Measurements from ENCODE around the gene A1BG. TPM values are rescaled to one million over a fixed set of nuclear protein-coding genes. Genes with fewer than 3 reads are reported as not detected.

Gene A1BG
- total RNA-seq, 4 donors from 2014 or later, result 86.1 to 165 (median 97.6) TPM

DNA sequence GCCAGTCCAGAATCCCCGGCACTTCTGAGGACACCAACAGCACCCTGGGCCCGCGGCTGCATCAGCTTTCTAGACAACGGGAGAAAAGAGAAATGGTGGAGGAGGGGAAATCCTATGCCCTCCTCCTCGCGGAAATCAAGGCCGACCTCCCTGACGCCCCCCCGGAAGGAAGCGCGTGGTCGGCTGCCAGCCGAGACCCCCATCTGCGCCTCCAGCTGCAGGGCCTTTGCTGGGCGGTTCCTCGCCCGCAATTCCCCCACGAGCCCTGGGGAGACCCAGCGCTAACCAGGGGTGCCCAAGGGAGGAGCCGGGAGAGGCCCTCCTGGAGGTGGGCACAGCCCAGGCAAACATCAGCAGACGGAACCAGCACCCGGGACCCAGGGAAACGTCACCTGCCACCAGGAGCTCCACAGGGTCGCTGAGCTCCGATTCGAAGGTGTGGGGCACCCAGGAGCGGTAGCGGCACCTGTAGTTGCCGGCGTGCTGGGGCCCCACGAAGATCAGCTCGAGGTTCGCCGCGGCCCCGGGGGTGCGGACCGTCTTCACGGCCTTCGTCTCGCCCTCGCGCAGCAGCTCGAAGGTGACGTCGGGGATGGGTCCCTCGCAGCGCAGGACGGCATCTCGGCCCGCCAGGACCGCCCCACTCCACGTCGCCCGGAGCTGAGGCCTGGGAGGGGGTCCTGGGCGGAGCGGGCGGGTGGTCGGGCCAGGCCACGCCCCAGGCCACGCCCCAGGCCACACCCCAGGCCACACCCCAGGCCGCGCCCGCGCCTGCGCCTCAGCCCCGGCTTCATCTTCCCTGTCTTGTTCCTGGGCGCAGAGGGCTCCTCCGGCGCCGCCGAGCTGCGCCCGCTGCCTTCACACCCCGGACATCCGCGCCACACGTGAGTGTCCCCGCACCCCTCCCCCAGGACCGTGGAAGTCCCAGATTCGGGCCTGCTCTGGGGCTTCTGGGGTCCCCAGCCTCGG, 6.0 kb downstream of the A1BG start:
- Histone ChIP-seq H3K27ac (peak overlapping the region; percentile 59 to 99 (median 87)), H3K4me1 (peaks cover 0 to 42% (median 7%) of the 10 kb centered on the region in 4 donors), H3K9me3 (peaks cover 0 to 2% (median 0%) of the 10 kb centered on the region in 4 donors), H3K36me3 (peaks cover 0 to 22% (median 0%) of the 10 kb centered on the region in 3 donors), H3K4me3 (peak overlapping the region; percentile 41 to 89 (median 65)), H3K27me3 (peaks cover 0 to 4% of the 10 kb centered on the region in 2 donors)
- TF ChIP-seq, protein P1, sequence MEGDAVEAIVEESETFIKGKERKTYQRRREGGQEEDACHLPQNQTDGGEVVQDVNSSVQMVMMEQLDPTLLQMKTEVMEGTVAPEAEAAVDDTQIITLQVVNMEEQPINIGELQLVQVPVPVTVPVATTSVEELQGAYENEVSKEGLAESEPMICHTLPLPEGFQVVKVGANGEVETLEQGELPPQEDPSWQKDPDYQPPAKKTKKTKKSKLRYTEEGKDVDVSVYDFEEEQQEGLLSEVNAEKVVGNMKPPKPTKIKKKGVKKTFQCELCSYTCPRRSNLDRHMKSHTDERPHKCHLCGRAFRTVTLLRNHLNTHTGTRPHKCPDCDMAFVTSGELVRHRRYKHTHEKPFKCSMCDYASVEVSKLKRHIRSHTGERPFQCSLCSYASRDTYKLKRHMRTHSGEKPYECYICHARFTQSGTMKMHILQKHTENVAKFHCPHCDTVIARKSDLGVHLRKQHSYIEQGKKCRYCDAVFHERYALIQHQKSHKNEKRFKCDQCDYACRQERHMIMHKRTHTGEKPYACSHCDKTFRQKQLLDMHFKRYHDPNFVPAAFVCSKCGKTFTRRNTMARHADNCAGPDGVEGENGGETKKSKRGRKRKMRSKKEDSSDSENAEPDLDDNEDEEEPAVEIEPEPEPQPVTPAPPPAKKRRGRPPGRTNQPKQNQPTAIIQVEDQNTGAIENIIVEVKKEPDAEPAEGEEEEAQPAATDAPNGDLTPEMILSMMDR (IDR thresholded peaks at IDR 0.05), result no peak
- TF ChIP-seq EP300 (IDR thresholded peaks at IDR 0.05) (peak in 1 of 2 donors; percentile 69), POLR2A (IDR thresholded peaks at IDR 0.05) (peak; percentile 14 to 48)
- WGBS, 2 donors, result 1 to 2% methylated on average over 34 to 61 of the region's 82 CpGs
- DNase-seq (ENCODE audit: low spot score in 2 of 2), result peak; percentile 15 to 21

DNA sequence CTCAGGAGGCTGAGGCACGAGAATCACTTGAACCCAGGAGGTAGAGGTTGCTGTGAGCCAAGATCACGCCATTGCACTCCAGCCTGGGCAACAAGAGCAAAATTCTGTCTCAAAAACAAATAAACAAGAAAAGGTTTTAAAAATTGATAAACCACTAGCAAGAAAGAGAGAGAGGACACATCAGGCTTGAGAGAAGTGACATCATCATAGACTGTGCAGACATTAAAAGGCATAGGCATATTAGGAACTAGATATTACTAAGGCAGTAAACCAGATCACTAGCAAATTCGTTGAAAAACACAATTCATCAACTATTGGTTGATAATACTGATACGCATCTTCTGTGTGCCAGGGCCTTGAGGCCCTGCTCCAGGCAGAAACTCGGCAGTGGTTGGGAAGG, 7.7 kb downstream of the A1BG start:
- no peak for DNase-seq (ENCODE audit: low spot score in 2 of 2)
- Histone ChIP-seq H3K9me3 (peaks cover 0 to 2% (median 0%) of the 10 kb centered on the region in 4 donors), H3K4me3 (no peak overlapping the region), H3K27ac (no peak overlapping the region), H3K36me3 (peaks cover 0 to 29% (median 0%) of the 10 kb centered on the region in 3 donors), H3K4me1 (peaks cover 0 to 37% (median 6%) of the 10 kb centered on the region in 4 donors), H3K27me3 (peaks cover 0 to 4% of the 10 kb centered on the region in 2 donors)
- no peak for TF ChIP-seq POLR2A (IDR thresholded peaks at IDR 0.05)
- TF ChIP-seq, protein P1 (IDR thresholded peaks at IDR 0.05), result no peak
- TF ChIP-seq EP300 (IDR thresholded peaks at IDR 0.05), result no peak
- WGBS, 2 donors, result 75 to 76% methylated on average over 5 of the region's 5 CpGs

DNA sequence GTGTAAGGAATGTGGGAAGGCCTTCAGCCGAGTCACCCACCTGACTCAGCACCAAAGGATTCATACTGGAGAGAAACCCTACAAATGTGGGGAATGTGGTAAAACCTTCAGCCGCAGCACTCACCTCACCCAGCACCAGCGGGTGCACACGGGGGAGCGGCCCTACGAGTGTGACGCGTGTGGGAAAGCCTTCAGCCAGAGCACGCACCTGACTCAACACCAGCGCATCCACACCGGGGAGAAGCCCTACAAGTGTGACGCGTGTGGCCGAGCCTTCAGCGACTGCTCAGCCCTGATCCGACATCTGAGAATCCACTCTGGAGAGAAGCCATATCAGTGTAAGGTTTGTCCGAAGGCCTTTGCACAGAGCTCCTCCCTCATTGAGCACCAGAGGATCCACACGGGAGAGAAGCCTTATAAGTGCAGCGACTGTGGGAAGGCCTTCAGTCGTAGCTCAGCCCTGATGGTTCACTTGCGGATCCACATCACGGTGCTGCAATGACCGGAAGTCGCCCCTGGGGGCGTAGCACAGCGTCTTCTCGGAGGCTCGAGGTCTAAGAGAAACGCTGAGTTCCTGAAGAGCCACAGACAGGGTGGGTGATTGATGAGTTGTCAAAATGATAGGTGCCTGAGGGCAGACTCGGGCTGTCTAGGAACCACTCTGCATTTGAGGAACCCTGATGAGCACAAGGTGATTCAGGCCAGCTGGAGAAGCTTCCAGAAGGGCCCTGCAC, 14.3 kb downstream of the A1BG start:
- peaks cover 0 to 81% (median 0%) of the 10 kb centered on the region in 3 donors for H3K36me3 ChIP-seq

DNA sequence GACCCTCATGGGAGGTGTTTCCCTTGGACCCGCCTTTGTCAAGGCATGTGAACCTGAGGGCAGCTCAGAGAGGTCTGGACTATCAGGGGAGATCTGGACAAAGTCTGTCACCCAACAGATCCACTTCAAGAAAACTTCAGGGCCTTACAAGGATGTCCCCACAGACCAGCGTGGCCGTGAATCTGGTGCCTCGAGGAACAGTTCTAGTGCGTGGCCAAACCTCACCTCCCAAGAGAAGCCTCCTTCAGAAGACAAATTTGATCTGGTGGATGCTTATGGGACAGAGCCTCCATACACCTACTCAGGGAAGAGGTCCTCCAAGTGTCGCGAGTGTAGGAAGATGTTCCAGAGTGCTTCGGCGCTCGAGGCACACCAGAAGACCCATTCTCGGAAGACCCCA, 15.0 kb downstream of the A1BG start:
- no peak overlapping the region for H3K27ac ChIP-seq
- DNase-seq (ENCODE audit: low spot score in 2 of 2), result no peak
- no peaks in the 10 kb centered on the region for H3K27me3 ChIP-seq
- TF ChIP-seq, protein P1 (IDR thresholded peaks at IDR 0.05), result no peak
- TF ChIP-seq EP300 (IDR thresholded peaks at IDR 0.05) (no peak), POLR2A (IDR thresholded peaks at IDR 0.05) (no peak)
- peaks cover 0 to 81% (median 0%) of the 10 kb centered on the region in 3 donors for H3K36me3 ChIP-seq
- 94 to 96% methylated on average over 11 of the region's 11 CpGs for WGBS, 2 donors
- H3K4me1 ChIP-seq, result no peaks in the 10 kb centered on the region
- H3K4me3 ChIP-seq, result no peak overlapping the region
- peaks cover 0 to 27% (median 0%) of the 10 kb centered on the region in 4 donors for H3K9me3 ChIP-seq

More for the DNA sequence above, 14.3 kb downstream of the A1BG start:
- Histone ChIP-seq H3K4me3 (no peak overlapping the region), H3K4me1 (no peaks in the 10 kb centered on the region), H3K27ac (no peak overlapping the region), H3K9me3 (peaks cover 0 to 29% (median 0%) of the 10 kb centered on the region in 4 donors), H3K27me3 (no peaks in the 10 kb centered on the region)
- DNase-seq (ENCODE audit: low spot score in 2 of 2), result no peak
- TF ChIP-seq POLR2A (IDR thresholded peaks at IDR 0.05) (no peak), EP300 (IDR thresholded peaks at IDR 0.05) (no peak)
- TF ChIP-seq, protein P1 (IDR thresholded peaks at IDR 0.05), result no peak
- 75 to 80% methylated on average over 27 to 30 of the region's 30 CpGs for WGBS, 2 donors

Data from tibial nerve (tissue), 4 donors.